HFFc6 (cell line): ENCODE results near the gene GRM5. TPM values are rescaled to one million over a fixed set of nuclear protein-coding genes. Genes with fewer than 3 reads are reported as not detected.

Experiments
- DNase-seq: peaks from one replicate; pipeline ENCODE4 v3.0.0-alpha.2; 2018
- H3K27ac Mint-ChIP-seq: 2 replicates; pipeline ENCODE4 v1.8.0; 2020; ENCODE audit warnings: mild to moderate bottlenecking, mixed read lengths
- H3K27me3 Mint-ChIP-seq: 2 replicates; pipeline ENCODE4 v1.8.0; 2021; ENCODE audit warnings: mild to moderate bottlenecking, moderate library complexity, mixed read lengths; ENCODE audit not compliant: insufficient read depth
- H3K36me3 Mint-ChIP-seq: 2 replicates; pipeline ENCODE4 v1.8.0; 2021; ENCODE audit warnings: low read depth, mixed read lengths
- H3K4me1 Mint-ChIP-seq: 2 replicates; pipeline ENCODE4 v1.8.0; 2020; ENCODE audit warnings: low read depth, mixed read lengths
- H3K4me3 Mint-ChIP-seq: 2 replicates; pipeline ENCODE4 v1.8.0; 2020; ENCODE audit warnings: mild to moderate bottlenecking, moderate library complexity, mixed read lengths
- H3K9me3 Mint-ChIP-seq: 2 replicates; pipeline ENCODE4 v1.8.0; 2020; ENCODE audit warnings: mild to moderate bottlenecking, mixed read lengths
- total RNA-seq, 6 experiments: library from RNA; stranded (reverse); fragmentation: NEBNext Ultra II Directional; extraction: Animal tissue kit (Norgen Biotek cat#: 25700); gene quantifications; 2 replicates in 1 of 6; 3 replicates in 5 of 6; pipeline ENCODE4 v1.2.3, GENCODE V29; 2021
- TF ChIP-seq, protein P1 (sequence below): fragments of 200-600 bp; sonication (generic); IDR thresholded peaks from 2 replicates; pipeline ENCODE4 v1.5.0; 2021; ENCODE audit warnings: antibody characterized with exemption, mild to moderate bottlenecking

The GRM5 gene
- total RNA-seq, 6 experiments from 2014 or later: 0.12 TPM; not detected in 5

DNA sequence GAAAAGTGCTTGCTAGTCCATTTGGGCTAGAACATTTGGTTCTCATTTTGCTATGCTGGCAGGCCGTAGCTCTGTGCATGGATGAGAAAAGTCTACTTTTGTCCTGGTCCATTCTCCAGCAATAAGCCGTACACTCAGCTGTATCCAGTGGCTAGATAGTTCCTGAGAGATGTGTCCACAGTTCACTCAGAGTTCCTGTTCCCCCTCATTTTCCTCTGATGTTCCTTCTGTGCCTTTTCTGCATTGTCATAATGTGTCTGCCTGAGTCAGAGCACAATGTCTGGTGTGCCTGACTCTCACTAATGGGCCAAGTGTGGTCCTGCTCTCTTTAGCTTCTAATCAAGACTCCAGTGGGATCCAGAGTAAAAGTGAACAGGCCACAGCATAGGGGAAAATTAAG, 512.6 kb downstream of the GRM5 start:
- Mint-ChIP-seq H3K36me3 (no peaks in the 10 kb centered on the region), H3K4me1 (peaks cover 42% of the 10 kb centered on the region), H3K27me3 (no peaks in the 10 kb centered on the region; the same call in none of the 2 replicates), H3K9me3 (no peaks in the 10 kb centered on the region), H3K27ac (peak overlapping the region; percentile 67), H3K4me3 (no peak overlapping the region)
- TF ChIP-seq, protein P1, sequence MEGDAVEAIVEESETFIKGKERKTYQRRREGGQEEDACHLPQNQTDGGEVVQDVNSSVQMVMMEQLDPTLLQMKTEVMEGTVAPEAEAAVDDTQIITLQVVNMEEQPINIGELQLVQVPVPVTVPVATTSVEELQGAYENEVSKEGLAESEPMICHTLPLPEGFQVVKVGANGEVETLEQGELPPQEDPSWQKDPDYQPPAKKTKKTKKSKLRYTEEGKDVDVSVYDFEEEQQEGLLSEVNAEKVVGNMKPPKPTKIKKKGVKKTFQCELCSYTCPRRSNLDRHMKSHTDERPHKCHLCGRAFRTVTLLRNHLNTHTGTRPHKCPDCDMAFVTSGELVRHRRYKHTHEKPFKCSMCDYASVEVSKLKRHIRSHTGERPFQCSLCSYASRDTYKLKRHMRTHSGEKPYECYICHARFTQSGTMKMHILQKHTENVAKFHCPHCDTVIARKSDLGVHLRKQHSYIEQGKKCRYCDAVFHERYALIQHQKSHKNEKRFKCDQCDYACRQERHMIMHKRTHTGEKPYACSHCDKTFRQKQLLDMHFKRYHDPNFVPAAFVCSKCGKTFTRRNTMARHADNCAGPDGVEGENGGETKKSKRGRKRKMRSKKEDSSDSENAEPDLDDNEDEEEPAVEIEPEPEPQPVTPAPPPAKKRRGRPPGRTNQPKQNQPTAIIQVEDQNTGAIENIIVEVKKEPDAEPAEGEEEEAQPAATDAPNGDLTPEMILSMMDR: no peak
- DNase-seq: no peak

GRCh38 chr11:88552379-88553062, 513.3 kb downstream of the GRM5 start:
- H3K36me3 Mint-ChIP-seq: no peaks in the 10 kb centered on the region
- peaks cover 42% of the 10 kb centered on the region for H3K4me1 Mint-ChIP-seq
- no peaks in the 10 kb centered on the region for H3K9me3 Mint-ChIP-seq
- no peak overlapping the region for H3K4me3 Mint-ChIP-seq
- TF ChIP-seq, protein P1: peak; percentile 90
- H3K27ac Mint-ChIP-seq: no peak overlapping the region
- H3K27me3 Mint-ChIP-seq: no peaks in the 10 kb centered on the region; the same call in none of the 2 replicates
- DNase-seq: peak; percentile 63

DNA sequence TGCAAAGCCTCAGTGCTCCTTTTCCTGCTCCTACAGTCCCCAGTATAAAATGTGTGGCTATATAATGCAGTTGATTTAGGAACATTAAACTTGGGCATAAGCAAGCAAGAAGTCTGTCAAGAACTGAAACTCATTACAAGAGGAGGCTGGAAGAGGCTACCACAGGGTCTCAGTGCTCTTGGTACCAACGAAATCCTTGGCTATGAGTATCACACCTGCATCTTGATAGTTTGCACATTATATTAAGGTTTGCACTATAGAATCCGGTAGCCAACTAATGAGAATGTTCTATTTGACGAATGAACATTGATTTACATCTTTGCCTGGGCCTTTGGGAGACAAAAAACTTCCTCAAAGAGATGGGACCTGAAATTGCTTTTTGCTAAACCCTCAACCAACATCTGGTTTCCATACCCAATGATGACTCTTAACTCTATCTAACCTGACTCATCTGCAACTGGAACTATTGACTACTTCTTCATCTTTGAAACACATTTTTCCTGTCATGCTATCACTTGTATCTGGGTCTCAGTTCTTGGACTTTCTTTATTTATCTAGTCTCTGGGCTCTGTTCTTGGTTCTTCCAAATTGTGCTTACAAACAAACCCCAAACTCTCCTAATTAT, 521.0 kb downstream of the GRM5 start:
- H3K36me3 Mint-ChIP-seq: 0 out of 2 replicates have a peak, but pooled peaks cover 7% of the 10 kb centered on the region
- no peak overlapping the region; the same call in 1 of the 2 replicates for H3K4me3 Mint-ChIP-seq
- no peaks in the 10 kb centered on the region; the same call in none of the 2 replicates for H3K27me3 Mint-ChIP-seq
- no peak for DNase-seq
- peak overlapping the region; percentile 47; the same call in 1 of the 2 replicates for H3K27ac Mint-ChIP-seq
- no peaks in the 10 kb centered on the region for H3K9me3 Mint-ChIP-seq
- H3K4me1 Mint-ChIP-seq: peaks cover 30% of the 10 kb centered on the region
- TF ChIP-seq, protein P1: peak; percentile 56

DNA sequence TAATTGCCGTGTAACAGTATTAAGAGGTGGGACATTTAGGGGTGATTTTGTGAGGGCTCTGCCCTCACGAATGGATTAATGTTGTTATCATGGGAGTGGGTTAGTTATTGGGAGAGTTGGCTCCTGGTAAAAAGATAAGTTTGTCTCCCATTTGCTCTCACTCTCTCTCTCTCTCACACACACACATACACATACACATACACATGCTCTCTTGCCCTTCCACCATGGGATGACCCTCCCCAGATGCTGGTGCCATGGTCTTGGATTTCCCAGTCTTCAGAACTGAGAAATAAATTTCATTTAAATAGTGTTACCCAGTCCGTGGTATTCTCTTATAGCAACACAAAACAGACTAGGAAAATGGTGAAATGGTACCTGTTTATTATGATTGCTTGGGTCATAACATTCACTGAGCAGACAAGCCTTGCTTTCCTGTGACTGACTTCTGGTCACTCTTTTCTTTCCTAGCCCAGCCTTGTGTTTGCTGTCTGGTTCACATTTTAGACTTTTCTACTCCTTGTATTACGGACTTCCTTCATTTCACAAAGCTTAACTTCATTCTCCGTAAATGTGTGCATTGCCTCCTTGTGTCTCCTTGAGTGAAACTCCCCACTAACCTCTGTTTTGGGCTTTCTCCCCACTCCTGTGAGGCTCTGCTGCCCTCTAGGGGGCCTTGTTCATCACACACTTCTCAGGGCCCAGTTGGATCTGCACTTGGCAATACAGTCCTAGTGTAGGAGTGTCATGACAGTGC, 521.7 kb downstream of the GRM5 start:
- peaks cover 31% of the 10 kb centered on the region for H3K4me1 Mint-ChIP-seq
- peak; percentile 87 for DNase-seq
- H3K4me3 Mint-ChIP-seq: peak overlapping the region; percentile 30
- 0 out of 2 replicates have a peak, but pooled peaks cover 8% of the 10 kb centered on the region for H3K36me3 Mint-ChIP-seq
- TF ChIP-seq, protein P1: peak; percentile 96
- H3K27me3 Mint-ChIP-seq: no peaks in the 10 kb centered on the region; the same call in 1 of the 2 replicates
- H3K9me3 Mint-ChIP-seq: no peaks in the 10 kb centered on the region
- peak overlapping the region; percentile 47; the same call in 1 of the 2 replicates for H3K27ac Mint-ChIP-seq

- H3K36me3 Mint-ChIP-seq: 0 out of 2 replicates have a peak, but pooled peaks cover 8% of the 10 kb centered on the region
- H3K27me3 Mint-ChIP-seq: no peaks in the 10 kb centered on the region; the same call in 1 of the 2 replicates
- TF ChIP-seq, protein P1: no peak
- no peak for DNase-seq
- H3K4me1 Mint-ChIP-seq: peaks cover 62% of the 10 kb centered on the region
- H3K9me3 Mint-ChIP-seq: no peaks in the 10 kb centered on the region
- no peak overlapping the region for H3K4me3 Mint-ChIP-seq
- no peak overlapping the region for H3K27ac Mint-ChIP-seq
Measured at GRCh38 chr11:88541006-88541405, 524.8 kb downstream of the GRM5 start.
